Mesendoderm (in vitro differentiated cells): Measurements from ENCODE around the gene CUX1.

Source experiments
- DNase-seq: peaks from one replicate; pipeline ENCODE4 v3.0.0; 2013
- H2AK5ac ChIP-seq: 2 replicates; pipeline ENCODE4 v1.6.1; 2013; ENCODE audit warnings: low read length, inconsistent platforms
- H2BK120ac ChIP-seq: 2 replicates; pipeline ENCODE4 v1.6.1; 2013; ENCODE audit warnings: low read depth, mild to moderate bottlenecking, low read length, moderate library complexity, mixed read lengths
- H2BK15ac ChIP-seq: replicated peaks from 2 replicates; pipeline ENCODE4 v1.6.1; 2013; ENCODE audit warnings: low read depth, mild to moderate bottlenecking, moderate library complexity
- H2BK5ac ChIP-seq: 2 replicates; pipeline ENCODE4 v1.6.1; 2013; ENCODE audit warnings: low read length, inconsistent platforms
- H3K18ac ChIP-seq: 2 replicates; pipeline ENCODE4 v1.6.1; 2013; ENCODE audit warnings: mild to moderate bottlenecking, low read length, mixed read lengths
- H3K23ac ChIP-seq: one replicate; pipeline ENCODE4 v1.6.1; 2013; ENCODE audit warnings: low read length
- H3K27ac ChIP-seq: 2 replicates; pipeline ENCODE4 v1.5.1; 2013; ENCODE audit warnings: low read depth, mild to moderate bottlenecking, inconsistent platforms, low read length, moderate library complexity
- H3K27me3 ChIP-seq: 2 replicates; pipeline ENCODE4 v1.6.1; 2013; ENCODE audit warnings: low read length, control low read depth, mild to moderate bottlenecking, inconsistent platforms; ENCODE audit not compliant: insufficient read depth, poor library complexity
- H3K36me3 ChIP-seq: 2 replicates; pipeline ENCODE4 v1.6.1; 2013; ENCODE audit warnings: low read length, inconsistent platforms; ENCODE audit not compliant: control insufficient read depth, insufficient read depth
- H3K4ac ChIP-seq: one replicate; pipeline ENCODE4 v1.6.1; 2013; ENCODE audit warnings: low read depth, mild to moderate bottlenecking, low read length, moderate library complexity
- H3K4me1 ChIP-seq: 2 replicates; pipeline ENCODE4 v1.6.1; 2013; ENCODE audit warnings: low read depth, low read length, inconsistent platforms; ENCODE audit not compliant: control insufficient read depth
- H3K4me2 ChIP-seq: 2 replicates; pipeline ENCODE4 v1.6.1; 2013; ENCODE audit warnings: low read length
- H3K4me3 ChIP-seq: 2 replicates; pipeline ENCODE4 v1.5.1; 2013; ENCODE audit warnings: mild to moderate bottlenecking, low read length
- H3K56ac ChIP-seq: one replicate; pipeline ENCODE4 v1.6.1; 2013; ENCODE audit warnings: low read length
- H3K79me1 ChIP-seq: 2 replicates; pipeline ENCODE4 v1.6.1; 2013; ENCODE audit warnings: low read length, inconsistent platforms
- H3K79me2 ChIP-seq: 2 replicates; pipeline ENCODE4 v1.6.1; 2013; ENCODE audit warnings: mild to moderate bottlenecking, low read length; ENCODE audit not compliant: control insufficient read depth, insufficient read depth
- H3K9ac ChIP-seq: 2 replicates; pipeline ENCODE4 v1.6.1; 2013; ENCODE audit warnings: low read length, inconsistent platforms
- H4K5ac ChIP-seq: one replicate; pipeline ENCODE4 v1.6.1; 2013; ENCODE audit warnings: low read length
- H4K8ac ChIP-seq: one replicate; pipeline ENCODE4 v1.6.1; 2013; ENCODE audit warnings: low read depth, mild to moderate bottlenecking, control low read depth, low read length, moderate library complexity
- WGBS: extraction: QIAGEN DNeasy Blood & Tissue Kit; methylation state at CpG from one replicate; pipeline ENCODE4 v1.1.7; 2013; ENCODE audit warnings: low lambda C conversion rate, missing lambda C conversion rate; ENCODE audit not compliant: insufficient coverage; ENCODE audit errors: extremely low coverage; 5-methylcytosine and 5-hydroxymethylcytosine counted together

Gene CUX1

GRCh38 chr7:102155821-102156441 is 338.5 kb downstream of the CUX1 start:
- Histone ChIP-seq H3K27me3 (no peaks in the 10 kb centered on the region), H4K8ac (no peak overlapping the region), H3K18ac (no peak overlapping the region), H3K27ac (no peak overlapping the region), H3K4me1 (no peaks in the 10 kb centered on the region), H4K5ac (no peak overlapping the region), H2AK5ac (no peak overlapping the region), H3K4me2 (no peak overlapping the region), H2BK5ac (no peak overlapping the region), H2BK15ac (no peak overlapping the region), H3K4me3 (no peak overlapping the region), H3K79me2 (no peaks in the 10 kb centered on the region), H3K4ac (no peak overlapping the region), H3K56ac (no peak overlapping the region), H3K36me3 (peaks cover 4% of the 10 kb centered on the region), H3K9ac (no peak overlapping the region), H3K79me1 (peaks cover 3% of the 10 kb centered on the region), H3K23ac (no peak overlapping the region), H2BK120ac (no peak overlapping the region)
- no CpG with 5 or more reads among the region's 10 CpGs for WGBS
- DNase-seq: no peak

DNA sequence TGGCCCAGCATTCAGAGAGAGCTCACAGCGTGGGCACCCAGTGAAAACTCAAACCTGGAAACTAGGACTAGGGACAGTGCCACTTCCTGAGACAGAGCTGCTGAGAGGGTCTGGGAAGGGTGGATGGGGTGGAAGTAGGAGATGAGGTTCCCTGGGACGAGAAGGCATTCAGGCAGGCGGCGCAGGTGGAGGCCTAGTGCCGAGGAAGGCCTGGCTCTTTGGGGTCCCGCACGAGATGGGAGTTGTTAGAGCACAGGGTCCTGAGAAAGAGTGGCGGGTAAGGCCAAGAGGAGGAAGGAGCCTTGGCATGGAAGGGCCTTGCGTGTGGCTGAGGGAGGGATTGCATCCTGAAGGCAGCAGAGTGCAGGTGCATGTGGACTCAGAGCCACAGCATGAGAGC is 339.4 kb downstream of the CUX1 start:
- Histone ChIP-seq H2BK5ac (no peak overlapping the region), H4K5ac (no peak overlapping the region), H3K36me3 (peaks cover 4% of the 10 kb centered on the region), H3K79me2 (no peaks in the 10 kb centered on the region), H3K4me1 (no peaks in the 10 kb centered on the region), H4K8ac (no peak overlapping the region), H3K23ac (no peak overlapping the region), H2BK15ac (no peak overlapping the region), H2AK5ac (no peak overlapping the region), H3K4ac (no peak overlapping the region), H2BK120ac (no peak overlapping the region), H3K9ac (no peak overlapping the region), H3K56ac (no peak overlapping the region), H3K27me3 (no peaks in the 10 kb centered on the region), H3K4me3 (no peak overlapping the region), H3K18ac (no peak overlapping the region), H3K4me2 (no peak overlapping the region), H3K79me1 (peaks cover 3% of the 10 kb centered on the region), H3K27ac (no peak overlapping the region)
- no CpG with 5 or more reads among the region's 9 CpGs for WGBS
- DNase-seq: no peak

DNA sequence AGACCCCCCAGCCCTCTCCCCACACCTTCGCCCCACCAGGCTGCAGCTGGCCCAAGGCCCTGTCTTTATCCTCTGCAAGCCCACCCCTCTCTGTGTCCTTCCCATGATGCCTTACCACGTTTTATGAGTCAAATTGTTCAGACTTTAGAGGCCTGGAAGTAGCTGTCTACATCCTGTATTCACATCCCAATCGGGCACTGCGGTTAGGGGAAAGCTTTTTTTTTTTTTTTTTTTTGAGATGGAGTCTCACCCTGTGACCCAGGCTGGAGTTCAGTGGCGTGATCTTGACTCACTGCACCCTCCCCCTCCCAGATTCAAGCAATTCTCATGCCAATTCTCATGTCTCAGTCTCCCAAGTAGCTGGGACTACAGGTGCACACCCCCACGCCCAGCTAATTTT is 347.7 kb downstream of the CUX1 start:
- DNase-seq: no peak

DNA sequence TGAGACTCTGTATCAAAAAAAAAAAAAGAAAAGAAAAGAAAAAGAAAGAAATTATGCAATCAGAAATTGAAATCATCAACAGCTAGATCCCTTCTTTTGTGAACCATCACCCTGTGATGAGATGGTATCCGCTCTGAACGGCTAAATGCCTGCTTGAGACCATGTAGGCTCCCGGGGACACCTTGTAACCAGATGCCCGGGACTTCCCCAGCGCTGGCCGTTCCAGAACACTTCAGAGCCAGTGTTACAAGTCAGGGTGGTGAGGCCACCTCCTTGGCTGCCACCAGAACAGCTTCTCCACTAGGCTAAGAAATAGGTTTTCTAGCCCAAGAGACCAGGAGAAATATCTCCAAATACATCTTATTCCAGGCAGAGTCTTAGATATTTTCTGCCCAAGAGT is 349.8 kb downstream of the CUX1 start:
- no peak overlapping the region for H3K18ac ChIP-seq
- no peak overlapping the region for H4K5ac ChIP-seq
- no peaks in the 10 kb centered on the region for H3K79me2 ChIP-seq
- no peak overlapping the region for H4K8ac ChIP-seq
- no peak overlapping the region for H3K4me2 ChIP-seq
- no peak overlapping the region for H2BK15ac ChIP-seq
- no peaks in the 10 kb centered on the region for H3K79me1 ChIP-seq
- H3K27me3 ChIP-seq: no peaks in the 10 kb centered on the region
- DNase-seq: no peak
- H3K27ac ChIP-seq: no peak overlapping the region
- H3K23ac ChIP-seq: no peak overlapping the region
- no peak overlapping the region for H3K4me3 ChIP-seq
- H3K4me1 ChIP-seq: peaks cover 5% of the 10 kb centered on the region
- no peak overlapping the region for H3K4ac ChIP-seq
- H3K9ac ChIP-seq: no peak overlapping the region
- H2BK120ac ChIP-seq: no peak overlapping the region
- H2AK5ac ChIP-seq: no peak overlapping the region
- H3K36me3 ChIP-seq: no peaks in the 10 kb centered on the region
- H2BK5ac ChIP-seq: no peak overlapping the region
- H3K56ac ChIP-seq: no peak overlapping the region
- no CpG with 5 or more reads among the region's 6 CpGs for WGBS

More for the DNA sequence above, 347.7 kb downstream of the CUX1 start:
- Histone ChIP-seq H3K23ac (no peak overlapping the region), H2BK5ac (no peak overlapping the region), H2AK5ac (no peak overlapping the region), H2BK15ac (no peak overlapping the region), H3K36me3 (no peaks in the 10 kb centered on the region), H3K4me3 (no peak overlapping the region), H3K79me2 (no peaks in the 10 kb centered on the region), H3K9ac (no peak overlapping the region), H3K4ac (no peak overlapping the region), H3K79me1 (no peaks in the 10 kb centered on the region), H3K56ac (no peak overlapping the region), H3K4me1 (peaks cover 5% of the 10 kb centered on the region), H3K18ac (no peak overlapping the region), H4K5ac (no peak overlapping the region), H3K4me2 (no peak overlapping the region), H2BK120ac (no peak overlapping the region), H4K8ac (no peak overlapping the region), H3K27me3 (no peaks in the 10 kb centered on the region), H3K27ac (no peak overlapping the region)
- WGBS: no CpG with 5 or more reads among the region's 6 CpGs

- WGBS: no CpG with 5 or more reads among the region's 14 CpGs
- Histone ChIP-seq H2BK15ac (no peak overlapping the region), H3K79me1 (no peaks in the 10 kb centered on the region), H2AK5ac (no peak overlapping the region), H3K4me3 (no peak overlapping the region), H2BK5ac (no peak overlapping the region), H3K18ac (no peak overlapping the region), H3K4me1 (no peaks in the 10 kb centered on the region), H3K27me3 (no peaks in the 10 kb centered on the region), H2BK120ac (no peak overlapping the region), H3K4me2 (no peak overlapping the region), H3K9ac (no peak overlapping the region), H3K23ac (no peak overlapping the region), H4K5ac (no peak overlapping the region), H3K36me3 (no peaks in the 10 kb centered on the region), H4K8ac (no peak overlapping the region), H3K56ac (no peak overlapping the region), H3K27ac (no peak overlapping the region), H3K4ac (no peak overlapping the region), H3K79me2 (no peaks in the 10 kb centered on the region)
- DNase-seq: no peak
These were observed 352.4 kb downstream of the CUX1 start for GRCh38 chr7:102169651-102170392.
